Fibroblast of lung (primary cell): Measurements from ENCODE around the gene CMTM5.

Source experiments
- CTCF ChIP-seq, 2 donors: IDR thresholded peaks in 1 of 2; conservative IDR thresholded peaks in 1 of 2; 1 replicate in 1 of 2; 2 replicates in 1 of 2; pipeline ENCODE4 v1.5.1; 2011 to 2012; ENCODE audit warnings: low read length in 2 of 2, control low read depth in 1 of 2, inconsistent platforms in 1 of 2, low read depth in 1 of 2, mild to moderate bottlenecking in 1 of 2
- EZH2 ChIP-seq: IDR thresholded peaks from 2 replicates; pipeline ENCODE4 v1.5.1; 2012; ENCODE audit warnings: low read length, control low read depth, mild to moderate bottlenecking; ENCODE audit errors: missing control alignments

DNA sequence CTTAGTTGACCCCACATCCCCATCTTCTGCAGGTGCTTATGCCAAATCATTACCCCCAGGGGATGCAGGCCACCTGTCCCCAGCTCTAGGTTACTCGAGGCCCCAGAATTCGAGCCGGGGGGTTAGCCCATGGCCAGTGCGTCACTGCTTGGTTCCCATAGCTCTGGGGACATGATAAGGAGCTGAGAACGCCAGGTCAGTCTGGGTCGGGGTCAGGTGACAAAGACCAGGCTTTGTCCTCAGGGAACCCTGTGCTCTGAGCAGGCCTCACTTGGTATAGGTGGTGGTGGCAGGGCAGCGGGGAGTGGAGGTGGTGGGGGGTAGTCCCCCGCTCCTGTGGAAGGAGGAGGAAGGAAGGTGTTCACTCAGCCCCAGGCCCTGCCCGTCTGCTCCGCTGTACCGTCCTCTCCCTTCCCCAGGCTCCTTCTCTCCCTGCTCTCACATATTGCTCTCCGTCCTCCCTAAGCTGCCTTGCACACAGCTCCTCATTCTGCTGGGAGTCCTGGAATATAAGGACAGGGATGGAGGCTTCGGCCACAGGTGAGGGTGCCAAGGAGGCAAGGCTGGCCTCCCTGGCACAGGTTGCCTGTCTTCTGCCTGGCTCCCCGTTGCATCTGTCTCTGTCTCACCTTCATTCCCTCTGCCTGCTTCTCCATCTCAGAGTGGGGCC lies 33.3 kb downstream of the CMTM5 start:
- TF ChIP-seq CTCF (conservative IDR thresholded peaks at IDR 0.05 in 1 of 2, IDR thresholded peaks at IDR 0.05 in 1 of 2; ENCODE audit: low read depth in 1 of 2, low read length in 2 of 2) (no peak), EZH2 (no peak)
